OCI-LY3 (cell line): ENCODE results near the gene CTNND2.

Source experiments
- H2AFZ ChIP-seq: fragments of 200-600, 300-600 bp; shearing (Covaris generic); 2 replicates; pipeline ENCODE4 v1.6.0; 2014; ENCODE audit warnings: antibody characterized with exemption, low read depth, low read length
- H3K27ac ChIP-seq: fragments of 200-600, 300-600 bp; sonication (generic); 2 replicates; pipeline ENCODE4 v1.5.1; 2014; ENCODE audit warnings: mild to moderate bottlenecking, low read length, moderate library complexity, mixed read lengths
- H3K27me3 ChIP-seq: fragments of 200-600, 300-600 bp; sonication (generic); 2 replicates; pipeline ENCODE4 v1.6.1; 2014; ENCODE audit warnings: low read depth, low read length, mixed read lengths
- H3K36me3 ChIP-seq: fragments of 200-600, 300-600 bp; sonication (generic); replicated peaks from 2 replicates; pipeline ENCODE3; 2014; ENCODE audit warnings: low read depth, low read length, mixed read lengths
- H3K4me1 ChIP-seq: fragments of 300-600, 200-600 bp; sonication (generic); 2 replicates; pipeline ENCODE4 v1.6.1; 2014; ENCODE audit warnings: low read length, mixed read lengths
- H3K4me2 ChIP-seq: fragments of 200-600, 300-600 bp; sonication (generic); 2 replicates; pipeline ENCODE4 v1.6.1; 2014; ENCODE audit warnings: low read length, mixed read lengths
- H3K4me3 ChIP-seq: fragments of 300-600, 200-600 bp; sonication (generic); 2 replicates; pipeline ENCODE4 v1.5.1; 2014; ENCODE audit warnings: antibody characterized with exemption, mild to moderate bottlenecking, low read length, moderate library complexity
- H3K79me2 ChIP-seq: fragments of 300-600, 200-600 bp; shearing (Covaris generic); 2 replicates; pipeline ENCODE4 v1.6.1; 2014; ENCODE audit warnings: mild to moderate bottlenecking, low read length, mixed read lengths
- H3K9ac ChIP-seq: fragments of 300-600, 200-600 bp; shearing (Covaris generic); 2 replicates; pipeline ENCODE4 v1.6.0; 2014; ENCODE audit warnings: mild to moderate bottlenecking, low read length, moderate library complexity
- H3K9me3 ChIP-seq: fragments of 200-600, 300-600 bp; shearing (Covaris generic); 2 replicates; pipeline ENCODE4 v1.6.1; 2014; ENCODE audit warnings: low read length, mixed read lengths; ENCODE audit not compliant: insufficient read depth
- H4K20me1 ChIP-seq: fragments of 200-600, 300-600 bp; sonication (generic); 2 replicates; pipeline ENCODE4 v1.6.1; 2016; ENCODE audit warnings: low read length, mixed read lengths; ENCODE audit not compliant: insufficient read depth
- CTCF ChIP-seq: fragments of 200-600, 300-600 bp; sonication (generic); IDR thresholded peaks from 2 replicates; pipeline ENCODE4 v1.5.1; 2014; ENCODE audit warnings: antibody characterized with exemption, low read length, low read depth
- EZH2phosphoT487 ChIP-seq: fragments of 200-600 bp; shearing (Covaris generic); IDR thresholded peaks from 2 replicates; pipeline ENCODE4 v1.6.1; 2018; ENCODE audit warnings: antibody characterized with exemption, mixed run types, low read depth

Gene CTNND2

DNA sequence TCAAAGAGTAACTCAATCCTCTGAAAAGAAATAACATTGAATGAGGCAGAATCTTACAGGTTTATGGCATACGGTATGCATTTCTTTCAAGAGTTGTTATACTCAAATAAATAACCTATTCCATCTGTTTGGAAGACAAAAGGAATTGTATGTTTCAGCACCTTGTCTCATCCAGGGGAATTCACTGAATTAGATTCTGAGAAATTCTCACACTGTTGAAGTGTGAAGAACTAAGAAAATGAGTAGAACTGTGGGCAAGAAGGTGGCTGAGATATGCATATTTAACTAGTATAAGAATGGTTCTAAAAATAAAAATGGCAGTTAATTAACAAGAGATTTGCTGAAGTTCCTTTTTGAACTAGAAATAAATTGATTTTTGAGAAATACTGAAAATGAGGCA is 863.9 kb downstream of the CTNND2 start:
- Histone ChIP-seq H3K79me2 (no peaks in the 10 kb centered on the region), H3K4me2 (no peak overlapping the region), H2AFZ (no peak overlapping the region), H3K9ac (no peak overlapping the region), H3K27me3 (no peaks in the 10 kb centered on the region), H3K9me3 (no peaks in the 10 kb centered on the region), H4K20me1 (no peaks in the 10 kb centered on the region), H3K4me3 (no peak overlapping the region), H3K4me1 (no peaks in the 10 kb centered on the region), H3K27ac (no peak overlapping the region), H3K36me3 (no peaks in the 10 kb centered on the region)
- TF ChIP-seq EZH2phosphoT487 = no peak
- TF ChIP-seq CTCF = no peak

- TF ChIP-seq CTCF (no peak), EZH2phosphoT487 (no peak)
- Histone ChIP-seq H3K79me2 (no peaks in the 10 kb centered on the region), H3K36me3 (no peaks in the 10 kb centered on the region), H3K27me3 (no peaks in the 10 kb centered on the region), H3K9me3 (no peaks in the 10 kb centered on the region), H2AFZ (no peak overlapping the region), H4K20me1 (no peaks in the 10 kb centered on the region), H3K4me1 (no peaks in the 10 kb centered on the region), H3K9ac (no peak overlapping the region), H3K4me2 (no peak overlapping the region), H3K4me3 (no peak overlapping the region), H3K27ac (no peak overlapping the region)
These were observed 865.5 kb downstream of the CTNND2 start for GRCh38 chr5:11038772-11039171.

DNA sequence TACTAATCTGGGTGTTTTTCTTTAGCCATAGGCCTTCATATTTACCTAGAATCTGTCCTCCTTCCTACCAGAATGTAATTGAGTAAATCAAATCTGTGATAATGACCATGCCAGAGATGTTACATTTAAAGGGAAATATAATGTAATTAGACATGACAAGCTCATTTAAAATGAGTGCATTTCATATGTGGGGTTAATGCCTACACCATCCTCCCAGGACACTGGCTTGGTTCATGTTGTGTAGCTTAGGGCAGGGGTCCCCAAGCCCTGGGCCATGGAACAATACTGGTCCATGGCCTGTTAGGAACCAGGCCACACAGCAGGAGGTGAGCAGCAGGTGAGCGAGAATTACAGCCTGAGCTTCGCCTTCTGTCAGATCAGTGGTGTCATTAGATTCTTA is 866.3 kb downstream of the CTNND2 start:
- H3K4me2 ChIP-seq = no peak overlapping the region
- no peaks in the 10 kb centered on the region for H3K27me3 ChIP-seq
- no peak overlapping the region for H3K4me3 ChIP-seq

DNA sequence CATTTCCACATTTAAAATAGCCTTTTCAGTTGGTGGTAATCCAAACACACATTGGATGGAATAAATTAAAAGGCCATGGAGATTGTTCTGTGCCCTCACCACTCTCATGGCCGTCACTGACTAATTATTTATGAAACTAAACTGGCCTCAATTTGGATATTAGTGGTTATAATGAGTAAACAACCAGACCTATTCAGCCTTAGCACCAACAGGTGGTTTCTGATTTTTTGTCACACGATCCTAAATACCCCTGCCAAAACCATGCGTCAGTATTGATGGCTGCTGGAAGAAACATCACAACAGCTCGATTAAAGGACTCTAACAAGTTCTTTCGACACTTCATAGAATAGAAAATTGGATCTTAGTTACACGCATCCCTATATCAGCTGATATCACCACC is 867.2 kb downstream of the CTNND2 start:
- Histone ChIP-seq H3K36me3 (no peaks in the 10 kb centered on the region), H4K20me1 (no peaks in the 10 kb centered on the region), H3K79me2 (no peaks in the 10 kb centered on the region), H3K9ac (no peak overlapping the region), H3K9me3 (no peaks in the 10 kb centered on the region), H3K4me3 (no peak overlapping the region), H3K4me2 (no peak overlapping the region), H3K27ac (no peak overlapping the region), H3K27me3 (no peaks in the 10 kb centered on the region), H2AFZ (no peak overlapping the region), H3K4me1 (no peaks in the 10 kb centered on the region)
- no peak for TF ChIP-seq EZH2phosphoT487
- no peak for TF ChIP-seq CTCF

More for the DNA sequence above, 866.3 kb downstream of the CTNND2 start:
- Histone ChIP-seq H4K20me1 (no peaks in the 10 kb centered on the region), H3K4me1 (no peaks in the 10 kb centered on the region), H3K27ac (no peak overlapping the region), H3K9ac (no peak overlapping the region), H3K79me2 (no peaks in the 10 kb centered on the region), H3K9me3 (no peaks in the 10 kb centered on the region), H2AFZ (no peak overlapping the region), H3K36me3 (no peaks in the 10 kb centered on the region)
- TF ChIP-seq EZH2phosphoT487 = no peak
- no peak for TF ChIP-seq CTCF
